Measurements from ENCODE around the gene OLFML1. TPM values are rescaled to one million over a fixed set of nuclear protein-coding genes. Genes with fewer than 3 reads are reported as not detected.

Gene OLFML1
- total RNA-seq, 1 experiment from 2014 or later = not detected

- H3K27ac Mint-ChIP-seq = no peak overlapping the region
- POLR2A ChIA-PET = no interaction called here
- no peak for TF ChIP-seq SP1 (CRISPR knock-in tag; conservative IDR thresholded peaks at IDR 0.05)
- no peak for TF ChIP-seq PRRX2 (CRISPR knock-in tag; IDR thresholded peaks at IDR 0.05)
- TF ChIP-seq ZBTB21 (CRISPR knock-in tag; IDR thresholded peaks at IDR 0.05; ENCODE audit: borderline replicate concordance) = no peak
- no peak for TF ChIP-seq ESRRA (CRISPR knock-in tag; IDR thresholded peaks at IDR 0.05; ENCODE audit: borderline replicate concordance)
- TF ChIP-seq, protein P1, sequence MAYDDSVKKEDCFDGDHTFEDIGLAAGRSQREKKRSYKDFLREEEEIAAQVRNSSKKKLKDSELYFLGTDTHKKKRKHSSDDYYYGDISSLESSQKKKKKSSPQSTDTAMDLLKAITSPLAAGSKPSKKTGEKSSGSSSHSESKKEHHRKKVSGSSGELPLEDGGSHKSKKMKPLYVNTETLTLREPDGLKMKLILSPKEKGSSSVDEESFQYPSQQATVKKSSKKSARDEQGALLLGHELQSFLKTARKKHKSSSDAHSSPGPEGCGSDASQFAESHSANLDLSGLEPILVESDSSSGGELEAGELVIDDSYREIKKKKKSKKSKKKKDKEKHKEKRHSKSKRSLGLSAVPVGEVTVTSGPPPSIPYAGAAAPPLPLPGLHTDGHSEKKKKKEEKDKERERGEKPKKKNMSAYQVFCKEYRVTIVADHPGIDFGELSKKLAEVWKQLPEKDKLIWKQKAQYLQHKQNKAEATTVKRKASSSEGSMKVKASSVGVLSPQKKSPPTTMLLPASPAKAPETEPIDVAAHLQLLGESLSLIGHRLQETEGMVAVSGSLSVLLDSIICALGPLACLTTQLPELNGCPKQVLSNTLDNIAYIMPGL (CRISPR knock-in tag; IDR thresholded peaks at IDR 0.05) = no peak
- TF ChIP-seq, protein P2, sequence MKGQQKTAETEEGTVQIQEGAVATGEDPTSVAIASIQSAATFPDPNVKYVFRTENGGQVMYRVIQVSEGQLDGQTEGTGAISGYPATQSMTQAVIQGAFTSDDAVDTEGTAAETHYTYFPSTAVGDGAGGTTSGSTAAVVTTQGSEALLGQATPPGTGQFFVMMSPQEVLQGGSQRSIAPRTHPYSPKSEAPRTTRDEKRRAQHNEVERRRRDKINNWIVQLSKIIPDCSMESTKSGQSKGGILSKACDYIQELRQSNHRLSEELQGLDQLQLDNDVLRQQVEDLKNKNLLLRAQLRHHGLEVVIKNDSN (CRISPR knock-in tag; IDR thresholded peaks at IDR 0.05) = no peak
- TF ChIP-seq SMAD3 (CRISPR knock-in tag; IDR thresholded peaks at IDR 0.05; ENCODE audit: borderline replicate concordance) = no peak
- no peak for TF ChIP-seq ELF4 (CRISPR knock-in tag; IDR thresholded peaks at IDR 0.05; ENCODE audit: low read depth)
- no peak for TF ChIP-seq FOXP1 (CRISPR knock-in tag; IDR thresholded peaks at IDR 0.05; ENCODE audit: borderline replicate concordance)
- peaks cover 6% of the 10 kb centered on the region; the same call in 1 of the 2 replicates for H3K4me1 Mint-ChIP-seq
- ATAC-seq (no peak), DNase-seq (ENCODE audit: low spot score) (no peak)
- H3K9me3 Mint-ChIP-seq = no peaks in the 10 kb centered on the region
- CTCF ChIA-PET = interaction anchor here (0.9 to 2.5 kb wide), 3 partner anchors 12 to 21 kb away, joined by 3 to 8 read pairs (median 3); partner anchors contain the start of gene PPFIBP2
- H3K36me3 Mint-ChIP-seq = no peaks in the 10 kb centered on the region
- no peak overlapping the region for H3K4me3 Mint-ChIP-seq
- no peaks in the 10 kb centered on the region for H3K27me3 Mint-ChIP-seq (ENCODE audit: low read depth)
Measured at GRCh38 chr11:7534042-7534378, 48.7 kb downstream of the OLFML1 start.

DNA sequence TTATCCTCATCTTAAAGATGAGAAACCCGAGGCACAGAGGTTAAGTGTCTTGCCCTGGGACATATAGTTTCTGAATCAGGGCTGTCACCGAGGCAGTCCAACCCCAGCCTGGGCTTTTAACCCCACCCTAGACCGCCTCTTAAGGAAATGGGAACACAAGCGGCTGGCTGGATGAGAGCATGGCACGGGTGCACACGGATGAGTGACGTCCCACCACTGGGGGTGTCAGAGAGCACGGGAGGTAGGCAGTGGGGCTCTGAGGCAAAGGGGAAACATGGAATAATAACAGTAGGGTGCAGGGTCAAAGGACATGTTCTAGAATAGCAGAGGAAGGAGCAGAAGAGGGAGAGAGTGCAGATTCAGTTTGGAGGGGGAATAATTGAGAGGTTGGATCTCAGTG, 50.8 kb downstream of the OLFML1 start:
- CTCF ChIA-PET = no interaction called here
- POLR2A ChIA-PET = no interaction called here
- DNase-seq (ENCODE audit: low spot score) (peak; percentile 49), ATAC-seq (peak; percentile 94)
- TF ChIP-seq, protein P3, sequence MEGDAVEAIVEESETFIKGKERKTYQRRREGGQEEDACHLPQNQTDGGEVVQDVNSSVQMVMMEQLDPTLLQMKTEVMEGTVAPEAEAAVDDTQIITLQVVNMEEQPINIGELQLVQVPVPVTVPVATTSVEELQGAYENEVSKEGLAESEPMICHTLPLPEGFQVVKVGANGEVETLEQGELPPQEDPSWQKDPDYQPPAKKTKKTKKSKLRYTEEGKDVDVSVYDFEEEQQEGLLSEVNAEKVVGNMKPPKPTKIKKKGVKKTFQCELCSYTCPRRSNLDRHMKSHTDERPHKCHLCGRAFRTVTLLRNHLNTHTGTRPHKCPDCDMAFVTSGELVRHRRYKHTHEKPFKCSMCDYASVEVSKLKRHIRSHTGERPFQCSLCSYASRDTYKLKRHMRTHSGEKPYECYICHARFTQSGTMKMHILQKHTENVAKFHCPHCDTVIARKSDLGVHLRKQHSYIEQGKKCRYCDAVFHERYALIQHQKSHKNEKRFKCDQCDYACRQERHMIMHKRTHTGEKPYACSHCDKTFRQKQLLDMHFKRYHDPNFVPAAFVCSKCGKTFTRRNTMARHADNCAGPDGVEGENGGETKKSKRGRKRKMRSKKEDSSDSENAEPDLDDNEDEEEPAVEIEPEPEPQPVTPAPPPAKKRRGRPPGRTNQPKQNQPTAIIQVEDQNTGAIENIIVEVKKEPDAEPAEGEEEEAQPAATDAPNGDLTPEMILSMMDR (IDR thresholded peaks at IDR 0.05) = peak; percentile 19; the same call in 1 of the 2 replicates
- TF ChIP-seq CREM (CRISPR knock-in tag; IDR thresholded peaks at IDR 0.05) = no peak
- Mint-ChIP-seq H3K4me1 (peaks cover 6% of the 10 kb centered on the region; the same call in 1 of the 2 replicates), H3K4me3 (no peak overlapping the region), H3K9me3 (no peaks in the 10 kb centered on the region), H3K27ac (no peak overlapping the region), H3K27me3 (ENCODE audit: low read depth) (no peaks in the 10 kb centered on the region), H3K36me3 (no peaks in the 10 kb centered on the region)

- peaks cover 6% of the 10 kb centered on the region; the same call in 1 of the 2 replicates for H3K4me1 Mint-ChIP-seq
- H3K27me3 Mint-ChIP-seq (ENCODE audit: low read depth) = no peaks in the 10 kb centered on the region
- CTCF ChIA-PET = interaction anchor here (0.8 to 1.2 kb wide), 3 partner anchors 9 to 12 kb away, joined by 3 to 4 read pairs (median 3); no protein-coding TSS in a partner anchor
Measured at GRCh38 chr11:7537265-7537664, 52.0 kb downstream of the OLFML1 start.

More at GRCh38 chr11:7537265-7537664, 52.0 kb downstream of the OLFML1 start:
- no peaks in the 10 kb centered on the region for H3K9me3 Mint-ChIP-seq
- ATAC-seq = no peak
- H3K36me3 Mint-ChIP-seq = no peaks in the 10 kb centered on the region
- POLR2A ChIA-PET = no interaction called here
- no peak for DNase-seq (ENCODE audit: low spot score)
- H3K27ac Mint-ChIP-seq = no peak overlapping the region
- no peak overlapping the region for H3K4me3 Mint-ChIP-seq
- TF ChIP-seq, protein P4, sequence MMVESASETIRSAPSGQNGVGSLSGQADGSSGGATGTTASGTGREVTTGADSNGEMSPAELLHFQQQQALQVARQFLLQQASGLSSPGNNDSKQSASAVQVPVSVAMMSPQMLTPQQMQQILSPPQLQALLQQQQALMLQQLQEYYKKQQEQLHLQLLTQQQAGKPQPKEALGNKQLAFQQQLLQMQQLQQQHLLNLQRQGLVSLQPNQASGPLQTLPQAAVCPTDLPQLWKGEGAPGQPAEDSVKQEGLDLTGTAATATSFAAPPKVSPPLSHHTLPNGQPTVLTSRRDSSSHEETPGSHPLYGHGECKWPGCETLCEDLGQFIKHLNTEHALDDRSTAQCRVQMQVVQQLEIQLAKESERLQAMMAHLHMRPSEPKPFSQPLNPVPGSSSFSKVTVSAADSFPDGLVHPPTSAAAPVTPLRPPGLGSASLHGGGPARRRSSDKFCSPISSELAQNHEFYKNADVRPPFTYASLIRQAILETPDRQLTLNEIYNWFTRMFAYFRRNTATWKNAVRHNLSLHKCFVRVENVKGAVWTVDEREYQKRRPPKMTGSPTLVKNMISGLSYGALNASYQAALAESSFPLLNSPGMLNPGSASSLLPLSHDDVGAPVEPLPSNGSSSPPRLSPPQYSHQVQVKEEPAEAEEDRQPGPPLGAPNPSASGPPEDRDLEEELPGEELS (CRISPR knock-in tag; IDR thresholded peaks at IDR 0.05) = no peak
- no peak for TF ChIP-seq NFYB (CRISPR knock-in tag; conservative IDR thresholded peaks at IDR 0.05; ENCODE audit: low read depth)
- no peak for TF ChIP-seq CDX4 (CRISPR knock-in tag; IDR thresholded peaks at IDR 0.05; ENCODE audit: borderline replicate concordance)
